IPS DF 19.7 (cell line): Measurements from ENCODE around the gene TPSG1.
"Not testable (repeated sequence)": the region's sequence is repeated elsewhere in the genome, so short reads cannot be mapped to it uniquely, and the experiment has no call there.

Source experiments
- DNase-seq: peaks from one replicate; pipeline ENCODE4 v3.0.0-alpha.2; 2013; ENCODE audit warnings: low read depth, low spot score

TPSG1 gene

DNA sequence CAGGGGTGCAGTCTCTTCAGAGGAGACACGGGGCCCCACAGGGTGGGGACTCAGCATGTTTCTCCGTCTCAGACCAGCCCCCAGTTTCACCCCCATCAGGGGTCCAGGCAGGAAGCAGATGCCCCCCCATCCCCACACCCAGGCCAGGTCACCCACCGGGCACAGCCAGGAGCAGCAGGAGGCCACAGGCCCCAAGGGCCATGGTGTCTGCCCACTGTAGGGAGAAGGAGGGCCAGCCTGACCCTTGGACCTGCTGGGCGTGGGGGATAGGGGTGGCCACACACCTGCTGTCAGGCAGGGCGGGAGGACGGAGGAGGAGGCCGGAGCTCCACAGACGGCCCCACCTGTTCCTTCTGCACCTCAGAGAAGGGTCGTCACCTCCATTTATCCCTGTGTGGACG, at the start of gene TPSG1:
Gene TPSG1, minus strand, starts transcription at position 218 of the 401 bp plus-strand sequence. Its CDS starts 16 bp downstream, at position 202.
- DNase-seq = no peak

GRCh38 chr16:1274767-1275166, 49.7 kb upstream of the TPSG1 start:
- no peak for DNase-seq

DNA sequence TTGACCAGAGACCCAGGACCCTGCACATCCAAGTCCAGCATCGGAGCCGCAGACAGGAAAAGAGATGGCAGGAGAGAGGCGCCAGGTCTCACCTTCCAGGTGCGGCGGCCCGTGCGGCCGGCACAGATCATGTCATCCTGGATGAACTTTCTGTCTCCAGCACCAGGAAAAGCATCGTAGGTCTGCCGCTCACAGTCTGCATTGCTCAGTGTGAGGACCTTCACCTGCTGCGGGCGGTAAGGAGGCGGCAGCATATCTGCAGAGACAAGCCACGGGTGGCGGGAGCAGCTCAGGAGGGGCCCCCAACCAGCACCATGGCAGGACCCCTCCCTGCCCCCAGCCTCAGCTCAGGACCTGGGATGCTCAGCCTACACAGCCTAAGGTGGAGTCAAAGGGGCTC, 48.7 kb upstream of the TPSG1 start:
- DNase-seq = no peak

DNA sequence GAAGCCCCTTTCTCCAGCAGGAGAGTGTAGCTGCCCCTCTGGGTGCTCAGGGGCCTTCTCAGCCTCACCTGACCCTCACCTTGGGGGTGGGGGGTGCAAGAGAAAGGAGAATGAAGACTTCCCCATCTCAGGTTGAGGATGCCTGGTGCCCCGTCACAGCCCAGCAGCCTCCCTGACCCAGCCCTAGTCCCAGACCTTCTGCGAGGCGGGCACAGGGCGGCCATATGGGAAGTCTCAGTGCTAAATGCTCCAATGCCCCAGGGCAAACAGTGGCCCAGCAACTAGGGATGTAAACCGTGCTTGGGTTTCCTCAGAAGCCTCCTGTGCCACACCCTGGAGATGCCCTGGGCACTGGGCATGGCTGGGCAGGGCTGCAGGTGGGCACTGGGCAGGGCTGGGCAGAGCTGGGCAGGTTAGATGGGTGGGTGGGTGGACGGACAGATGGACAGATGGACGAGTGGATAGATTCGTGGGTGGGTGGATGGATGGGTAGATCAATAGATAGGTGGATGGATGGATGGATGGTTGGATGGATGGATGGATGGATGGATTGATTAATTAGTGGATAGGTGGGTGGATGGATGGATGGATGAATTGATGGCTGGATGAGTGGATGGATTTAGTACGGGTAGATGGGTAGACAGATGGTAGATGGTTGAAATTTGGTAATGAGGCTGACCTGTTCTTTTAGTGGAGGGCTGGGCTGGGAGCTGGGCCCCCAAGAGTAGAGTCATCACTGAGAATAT, 47.6 kb upstream of the TPSG1 start:
- no peak for DNase-seq

DNA sequence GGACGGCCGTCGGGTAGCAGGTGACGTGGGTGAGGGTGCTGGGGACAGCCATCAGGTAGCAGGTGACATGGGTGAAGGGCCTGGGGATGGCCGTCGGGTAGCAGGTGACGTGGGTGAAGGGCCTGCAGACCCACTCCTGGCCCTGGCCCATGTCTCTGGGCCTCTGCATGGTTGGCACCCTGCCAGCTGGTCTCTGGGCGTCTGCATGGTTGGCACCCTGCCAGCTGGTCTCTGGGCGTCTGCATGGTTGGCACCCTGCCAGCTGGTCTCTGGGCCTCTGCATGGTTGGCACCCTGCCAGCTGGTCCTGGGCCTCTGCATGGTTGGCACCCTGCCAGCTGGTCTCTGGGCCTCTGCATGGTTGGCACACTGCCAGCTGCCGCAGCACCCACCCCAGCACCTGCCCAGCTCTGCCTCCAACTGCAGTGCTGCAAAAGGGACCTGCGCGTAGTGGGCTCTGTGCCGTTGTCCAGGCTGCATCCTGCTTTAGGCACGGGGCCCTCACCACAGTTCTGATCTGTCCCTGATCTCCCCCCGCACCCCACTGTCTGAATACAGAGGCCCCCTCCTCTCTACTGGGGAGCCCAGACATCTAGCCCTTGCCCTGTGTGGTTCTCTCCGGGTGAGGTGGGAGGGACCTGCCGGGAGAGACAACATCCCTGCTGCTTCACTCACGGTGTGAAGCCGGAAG, 46.8 kb upstream of the TPSG1 start:
- DNase-seq = not testable (repeated sequence)

DNA sequence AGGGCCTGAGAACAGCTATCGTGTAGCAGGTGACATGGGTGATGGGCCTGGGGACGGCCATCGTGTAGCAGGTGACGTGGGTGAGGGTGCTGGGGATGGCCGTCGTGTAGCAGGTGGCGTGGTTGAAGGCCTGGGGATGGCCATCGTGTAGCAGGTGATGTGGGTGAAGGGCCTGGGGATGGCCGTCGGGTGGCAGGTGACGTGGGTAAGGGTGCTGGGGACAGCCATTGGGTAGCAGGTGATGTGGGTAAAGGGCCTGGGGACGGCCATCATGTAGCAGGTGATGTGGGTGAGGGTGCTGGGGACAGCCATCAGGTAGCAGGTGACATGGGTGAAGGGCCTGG, 46.3 kb upstream of the TPSG1 start:
- DNase-seq = no peak

GRCh38 chr16:1269418-1269817, 44.4 kb upstream of the TPSG1 start:
- DNase-seq = not testable (repeated sequence)

DNA sequence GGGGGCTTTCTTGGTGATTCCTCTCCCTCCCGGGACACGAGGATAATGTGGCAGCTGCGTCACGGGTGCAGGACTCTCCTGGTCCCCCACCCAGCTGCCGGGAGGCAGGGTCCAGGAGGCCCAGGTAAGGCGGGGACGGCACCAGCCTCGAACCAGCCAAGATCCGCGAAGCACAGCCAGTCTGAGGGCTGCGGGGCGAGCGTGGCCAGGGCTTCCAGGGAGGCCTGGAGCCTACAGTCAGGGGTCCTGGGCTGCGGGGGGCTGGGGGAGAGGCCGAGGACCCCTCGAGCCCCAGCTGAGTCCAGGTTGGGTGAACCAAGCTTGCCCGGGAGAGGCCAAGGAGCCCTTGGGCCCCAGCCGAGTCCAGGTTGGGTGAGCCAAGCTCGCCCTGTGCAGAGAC, 40.8 kb upstream of the TPSG1 start:
- DNase-seq = no peak

DNA sequence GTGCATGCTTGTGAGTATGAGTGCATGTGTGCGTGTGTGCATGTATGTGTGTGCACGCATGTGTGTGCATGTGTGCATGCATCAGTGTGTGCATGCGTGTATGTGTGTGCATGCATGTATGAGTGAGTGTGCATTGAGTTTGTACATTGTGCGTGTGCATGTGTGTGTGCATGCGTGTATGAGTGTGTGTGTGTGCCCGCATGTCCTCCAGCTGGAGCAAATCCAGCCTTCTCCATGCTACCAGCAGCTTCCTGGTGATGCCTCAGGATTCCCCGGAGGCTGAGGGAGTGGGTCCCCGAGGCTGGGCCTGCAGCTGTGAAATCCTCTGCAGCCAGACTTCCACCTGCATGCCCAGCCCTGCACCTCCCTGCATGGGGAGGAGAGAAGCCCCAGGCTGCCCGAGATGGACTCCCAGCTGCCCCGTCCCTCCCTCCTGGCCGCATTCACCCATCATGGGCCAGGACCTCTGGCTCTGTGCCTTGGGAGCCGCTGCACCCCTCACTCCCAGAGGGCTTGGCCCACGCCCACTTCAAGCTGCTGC, 40.1 kb upstream of the TPSG1 start:
- DNase-seq = no peak

DNA sequence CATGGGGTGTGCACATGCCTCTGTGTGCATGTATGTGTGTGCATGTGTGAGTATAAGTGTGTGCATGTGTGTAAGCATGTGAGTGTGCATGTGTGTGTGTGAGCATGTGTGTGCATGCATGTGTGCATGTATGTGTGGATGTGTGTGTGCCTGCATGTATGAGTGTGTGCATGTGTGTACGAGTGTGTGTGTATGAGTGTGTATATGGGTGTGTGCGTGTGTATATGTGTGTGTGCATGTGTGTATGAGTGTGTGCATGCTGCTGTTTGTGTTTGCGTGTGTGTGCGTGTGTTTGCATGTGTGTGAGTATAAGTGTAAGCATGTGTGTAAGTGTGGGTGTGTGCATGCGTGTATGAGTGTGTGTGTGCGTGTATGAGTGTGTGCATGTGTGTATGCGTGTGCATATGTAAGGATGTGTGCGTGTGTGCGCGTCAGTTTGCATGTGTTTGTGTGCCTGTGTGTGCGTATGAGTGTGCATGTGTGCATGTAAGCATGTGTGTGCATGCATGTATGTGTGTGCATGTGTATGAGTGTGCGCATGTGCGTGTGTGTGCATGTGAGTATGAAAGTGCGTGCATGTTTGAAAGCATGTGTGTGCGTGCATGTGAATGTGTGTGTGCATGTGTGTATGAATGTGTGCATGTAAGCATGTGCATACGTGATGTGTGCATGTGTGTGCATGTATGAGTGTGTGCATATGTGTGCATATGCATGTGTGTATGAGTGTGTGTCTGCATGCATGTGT, 39.4 kb upstream of the TPSG1 start:
- DNase-seq = no peak

- DNase-seq = no peak
Measured at GRCh38 chr16:1263591-1264344, 38.7 kb upstream of the TPSG1 start.

GRCh38 chr16:1262846-1263221, 37.8 kb upstream of the TPSG1 start:
- no peak for DNase-seq

DNA sequence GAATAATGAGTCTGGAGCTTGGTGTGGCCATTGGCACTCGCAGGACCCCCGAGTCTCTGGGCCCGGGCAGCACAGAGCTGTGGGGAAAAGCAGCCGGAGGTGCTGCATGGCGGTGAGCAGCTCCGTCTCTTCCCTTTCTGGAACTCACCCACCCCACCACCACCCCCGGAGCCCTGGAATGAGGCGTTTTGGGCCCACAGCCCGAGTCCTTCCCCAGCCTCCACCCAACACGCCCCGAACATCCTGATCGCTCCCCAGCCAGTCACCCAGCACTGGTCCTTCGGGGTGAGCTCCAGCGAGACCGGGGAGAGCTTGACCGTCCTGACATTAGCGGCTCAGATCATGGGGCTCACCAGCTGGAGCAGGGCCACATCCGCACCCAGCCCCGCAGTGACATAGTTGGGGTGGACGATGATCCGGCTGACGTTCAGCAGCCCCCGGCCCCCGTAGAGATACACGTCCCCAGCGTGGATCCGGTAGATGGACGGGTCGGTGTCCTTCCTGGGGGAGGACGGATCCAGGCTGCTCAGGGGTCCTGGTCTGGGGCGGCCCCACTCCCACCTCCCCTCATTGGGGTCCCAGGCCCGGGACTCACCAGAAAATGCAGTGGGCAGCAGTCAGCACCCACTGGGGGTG, 37.3 kb upstream of the TPSG1 start:
- no peak for DNase-seq

DNA sequence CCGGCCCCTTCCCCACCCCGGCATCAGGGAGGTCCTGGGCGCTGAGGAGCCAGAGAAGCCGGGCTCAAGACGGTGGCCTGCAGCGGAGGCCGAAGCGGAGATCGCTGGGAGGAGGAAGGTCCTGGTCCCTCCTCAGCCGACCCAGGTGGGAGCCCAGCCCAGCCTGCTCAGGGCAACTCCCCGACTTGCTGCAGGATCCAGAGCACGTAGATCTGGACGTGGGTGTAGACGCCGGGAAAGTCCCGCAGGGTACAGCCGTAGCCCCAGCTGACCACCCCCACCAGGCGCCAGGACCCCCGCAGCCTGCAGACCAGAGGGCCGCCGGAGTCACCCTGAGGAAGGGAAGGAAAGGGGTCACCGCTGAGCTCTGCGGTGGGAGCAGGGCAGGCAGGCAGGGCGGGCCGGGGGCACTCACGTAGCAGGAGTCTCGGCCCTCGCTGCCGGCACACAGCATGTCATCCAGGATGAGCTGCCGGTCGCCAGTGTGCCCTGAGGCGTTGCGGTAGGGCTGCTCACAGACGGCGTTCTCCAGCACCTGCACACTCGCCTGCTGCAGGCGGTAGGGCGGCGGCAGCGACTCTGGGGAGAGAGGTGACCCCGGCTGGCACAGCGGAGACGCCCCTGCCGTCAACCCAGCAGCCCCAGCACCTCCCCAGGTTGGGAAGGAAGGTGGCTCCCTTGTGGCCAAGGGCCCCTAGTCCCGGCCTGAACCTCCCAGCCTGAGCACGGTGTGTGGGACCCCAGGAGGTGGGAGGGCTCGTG, 36.2 kb upstream of the TPSG1 start:
- DNase-seq = no peak

GRCh38 chr16:1260101-1260680, 35.1 kb upstream of the TPSG1 start:
- DNase-seq = no peak

DNA sequence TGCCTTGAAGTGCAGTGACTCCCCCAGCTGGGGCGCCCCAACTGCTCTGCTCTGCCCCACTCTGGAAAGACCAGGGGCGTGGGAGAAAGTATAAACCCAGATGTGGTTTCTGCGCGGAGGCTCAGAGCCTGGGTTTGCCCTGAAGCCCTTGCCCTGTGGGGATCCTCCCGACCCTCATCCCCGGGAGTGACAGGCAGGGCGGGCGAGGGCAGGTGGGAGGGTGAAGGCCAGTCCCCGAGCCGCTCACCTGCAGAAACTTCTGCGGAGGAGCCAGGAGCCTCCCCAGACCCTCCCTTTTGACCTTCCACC, 34.6 kb upstream of the TPSG1 start:
- no peak for DNase-seq

GRCh38 chr16:1258906-1259759, 34.1 kb upstream of the TPSG1 start:
- DNase-seq = no peak

- no peak for DNase-seq
Measured at GRCh38 chr16:1258225-1258600, 33.1 kb upstream of the TPSG1 start.

DNA sequence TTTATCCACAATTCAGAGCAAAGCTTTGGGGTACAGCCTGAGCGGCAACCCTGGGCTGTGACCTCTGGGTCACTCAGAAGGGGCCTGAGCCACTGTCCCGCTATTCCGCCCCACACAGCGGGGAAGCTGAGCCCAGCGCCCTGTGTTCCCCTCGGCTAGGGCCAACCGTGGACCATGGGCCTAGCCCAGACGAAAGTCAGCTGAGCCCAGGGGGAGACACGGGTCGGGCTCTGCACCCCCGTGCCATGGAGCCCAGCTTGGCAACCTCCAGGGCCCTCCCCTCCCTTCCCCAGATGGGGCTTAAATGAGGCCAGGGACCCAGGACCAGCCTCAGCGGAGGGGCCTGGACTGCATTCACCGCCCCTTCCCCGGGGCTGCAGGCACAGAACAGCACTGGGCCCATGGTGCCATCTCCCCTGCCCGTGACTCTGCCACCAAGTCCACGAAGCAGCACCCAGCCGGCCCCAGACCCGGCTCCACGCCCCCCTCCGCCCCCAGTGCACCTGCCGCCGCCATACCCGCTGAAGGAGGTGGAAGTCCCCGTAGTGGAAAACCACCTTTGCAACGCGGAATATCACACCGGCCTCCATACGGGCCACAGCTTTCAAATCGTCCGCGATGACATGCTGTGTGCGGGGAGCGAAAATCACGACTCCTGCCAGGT, 32.6 kb upstream of the TPSG1 start:
- DNase-seq = no peak
